K562 (cell line): ENCODE results near the gene UBA52. TPM values are rescaled to one million over a fixed set of nuclear protein-coding genes. Genes with fewer than 3 reads are reported as not detected.

ENCODE experiments used
- ATF1 ChIP-seq, 2 experiments: fragments of 450-650 bp in 1 of 2; IDR thresholded peaks; 2 replicates each; pipeline ENCODE4 v1.6.1; 2016; ENCODE audit warnings: missing compliant biosample characterization in 1 of 2, missing genetic modification characterization in 1 of 2
- FOXJ2 ChIP-seq: fragments of 200-800 bp; sonication (Bioruptor generic); IDR thresholded peaks from 2 replicates; pipeline ENCODE4 v1.6.1; 2016; ENCODE audit warnings: missing genetic modification characterization, missing compliant biosample characterization
- MYC ChIP-seq, 2 experiments: fragments of 250-450 bp in 1 of 2; sonication (Bioruptor Pico) in 1 of 2; IDR thresholded peaks; 2 replicates each; pipeline versions ENCODE4 v1.5.1 to v1.6.1; 2012 to 2021; ENCODE audit warnings: low read depth in 2 of 2, borderline replicate concordance in 1 of 2, improper control_type of control experiment in 1 of 2, low read length in 1 of 2, mild to moderate bottlenecking in 1 of 2, moderate library complexity in 1 of 2
- SMAD1 ChIP-seq: fragments of 150-350 bp; IDR thresholded peaks from 2 replicates; pipeline ENCODE4 v1.6.1; 2014; ENCODE audit warnings: low read length, low read depth; ENCODE audit not compliant: partially characterized antibody
- TAF9B ChIP-seq: fragments of 450-650 bp; IDR thresholded peaks from 2 replicates; pipeline ENCODE4 v1.6.1; 2018; ENCODE audit warnings: mild to moderate bottlenecking; ENCODE audit not compliant: partially characterized antibody
- ZFP1 ChIP-seq: fragments of 450-650 bp; formaldehyde crosslinking; IDR thresholded peaks from 2 replicates; pipeline ENCODE4 v1.4.0; 2020; ENCODE audit warnings: mild to moderate bottlenecking, mixed read lengths
- ZNF174 ChIP-seq: fragments of 250-450 bp; sonication (Bioruptor Pico); IDR thresholded peaks from 2 replicates; pipeline ENCODE4 v1.4.0; 2020; ENCODE audit warnings: mild to moderate bottlenecking
- ZNF263 ChIP-seq: sonication (generic); formaldehyde crosslinking; IDR thresholded peaks from 2 replicates; pipeline ENCODE4 v1.8.0; 2022; ENCODE audit warnings: mild to moderate bottlenecking, missing genetic modification reagents, borderline replicate concordance
- polyA plus RNA-seq, 8 experiments: library from polyadenylated mRNA; depleted of rRNA in 4 of 8; stranded (reverse) in 5 of 8; unstranded in 3 of 8; fragments of >200 nt; fragmentation: Nextera tagmentation in 2 of 8; fragmentation: Illumina TruSeq in 1 of 8; extraction: Ambion mirVana in 2 of 8; extraction: Trizol in 1 of 8; gene quantifications; 2 replicates each; pipeline versions ENCODE4 v1.2.1 to v1.2.3, GENCODE V29; 2011 to 2014; ENCODE audit warnings: inconsistent platforms in 1 of 8, missing spikeins in 1 of 8
- total RNA-seq, 7 experiments: library from RNA; depleted of rRNA in 6 of 7; stranded (reverse); fragments of >200 nt in 6 of 7; fragmentation: Illumina TruSeq in 2 of 7; extraction: Trizol in 2 of 7; gene quantifications; 2 replicates each; pipeline versions ENCODE4 v1.2.1 to v1.2.3, GENCODE V29; 2011 to 2021; ENCODE audit warnings: low replicate concordance in 1 of 7
- TF ChIP-seq, protein P1 (sequence below): fragments of 200-600 bp; sonication (generic); IDR thresholded peaks from one replicate; pipeline ENCODE4 v1.6.1; 2012; ENCODE audit warnings: mild to moderate bottlenecking, low read depth, low read length, inconsistent platforms

Gene UBA52
- total and polyA plus RNA-seq, 9 of the 15 experiments (the other 6 are each of a cell fraction or from before 2014, with no cell fraction given) = 1,110 to 2,751 (median 1,733) TPM

DNA sequence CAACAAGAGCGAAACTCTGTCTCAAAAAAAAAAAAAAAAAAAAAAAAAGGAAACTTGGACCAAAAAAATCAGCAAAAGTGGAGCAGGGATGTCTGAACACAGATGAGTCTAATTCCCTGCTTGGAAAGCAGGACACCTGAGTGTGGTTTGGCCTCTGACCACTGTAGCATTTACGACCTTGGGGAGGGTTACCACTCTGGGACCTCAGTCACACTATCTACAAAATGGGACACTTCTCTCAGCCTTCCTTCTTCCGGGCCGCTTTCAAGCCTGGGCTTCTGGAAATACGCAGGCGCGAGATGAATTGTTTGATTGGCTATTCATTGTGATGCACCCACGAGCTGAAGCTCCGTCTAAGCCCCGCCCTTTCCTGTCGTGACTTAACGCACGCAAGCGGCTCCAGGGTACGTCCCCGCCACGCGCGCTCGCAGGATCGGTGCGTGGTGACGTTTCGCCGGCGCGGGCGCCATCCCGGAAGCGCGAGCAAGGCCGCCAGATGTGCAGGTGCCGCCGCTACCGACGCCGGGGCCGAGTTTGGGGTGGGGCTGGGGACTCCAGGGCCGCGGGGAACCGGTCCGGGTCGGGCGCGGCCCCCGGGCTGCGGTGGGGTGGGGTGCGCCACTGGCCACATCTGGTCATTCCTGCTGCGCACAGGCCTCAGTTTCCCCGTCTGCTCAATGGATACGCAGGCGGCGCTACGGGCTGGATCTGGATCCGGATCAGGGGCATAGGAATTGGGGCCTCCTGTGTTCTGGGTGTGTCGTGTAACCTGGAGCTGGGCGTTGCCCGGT lies 14.1 kb upstream of the UBA52 start, which contains the start of gene KXD1 (continued):
- TF ChIP-seq, protein P1, sequence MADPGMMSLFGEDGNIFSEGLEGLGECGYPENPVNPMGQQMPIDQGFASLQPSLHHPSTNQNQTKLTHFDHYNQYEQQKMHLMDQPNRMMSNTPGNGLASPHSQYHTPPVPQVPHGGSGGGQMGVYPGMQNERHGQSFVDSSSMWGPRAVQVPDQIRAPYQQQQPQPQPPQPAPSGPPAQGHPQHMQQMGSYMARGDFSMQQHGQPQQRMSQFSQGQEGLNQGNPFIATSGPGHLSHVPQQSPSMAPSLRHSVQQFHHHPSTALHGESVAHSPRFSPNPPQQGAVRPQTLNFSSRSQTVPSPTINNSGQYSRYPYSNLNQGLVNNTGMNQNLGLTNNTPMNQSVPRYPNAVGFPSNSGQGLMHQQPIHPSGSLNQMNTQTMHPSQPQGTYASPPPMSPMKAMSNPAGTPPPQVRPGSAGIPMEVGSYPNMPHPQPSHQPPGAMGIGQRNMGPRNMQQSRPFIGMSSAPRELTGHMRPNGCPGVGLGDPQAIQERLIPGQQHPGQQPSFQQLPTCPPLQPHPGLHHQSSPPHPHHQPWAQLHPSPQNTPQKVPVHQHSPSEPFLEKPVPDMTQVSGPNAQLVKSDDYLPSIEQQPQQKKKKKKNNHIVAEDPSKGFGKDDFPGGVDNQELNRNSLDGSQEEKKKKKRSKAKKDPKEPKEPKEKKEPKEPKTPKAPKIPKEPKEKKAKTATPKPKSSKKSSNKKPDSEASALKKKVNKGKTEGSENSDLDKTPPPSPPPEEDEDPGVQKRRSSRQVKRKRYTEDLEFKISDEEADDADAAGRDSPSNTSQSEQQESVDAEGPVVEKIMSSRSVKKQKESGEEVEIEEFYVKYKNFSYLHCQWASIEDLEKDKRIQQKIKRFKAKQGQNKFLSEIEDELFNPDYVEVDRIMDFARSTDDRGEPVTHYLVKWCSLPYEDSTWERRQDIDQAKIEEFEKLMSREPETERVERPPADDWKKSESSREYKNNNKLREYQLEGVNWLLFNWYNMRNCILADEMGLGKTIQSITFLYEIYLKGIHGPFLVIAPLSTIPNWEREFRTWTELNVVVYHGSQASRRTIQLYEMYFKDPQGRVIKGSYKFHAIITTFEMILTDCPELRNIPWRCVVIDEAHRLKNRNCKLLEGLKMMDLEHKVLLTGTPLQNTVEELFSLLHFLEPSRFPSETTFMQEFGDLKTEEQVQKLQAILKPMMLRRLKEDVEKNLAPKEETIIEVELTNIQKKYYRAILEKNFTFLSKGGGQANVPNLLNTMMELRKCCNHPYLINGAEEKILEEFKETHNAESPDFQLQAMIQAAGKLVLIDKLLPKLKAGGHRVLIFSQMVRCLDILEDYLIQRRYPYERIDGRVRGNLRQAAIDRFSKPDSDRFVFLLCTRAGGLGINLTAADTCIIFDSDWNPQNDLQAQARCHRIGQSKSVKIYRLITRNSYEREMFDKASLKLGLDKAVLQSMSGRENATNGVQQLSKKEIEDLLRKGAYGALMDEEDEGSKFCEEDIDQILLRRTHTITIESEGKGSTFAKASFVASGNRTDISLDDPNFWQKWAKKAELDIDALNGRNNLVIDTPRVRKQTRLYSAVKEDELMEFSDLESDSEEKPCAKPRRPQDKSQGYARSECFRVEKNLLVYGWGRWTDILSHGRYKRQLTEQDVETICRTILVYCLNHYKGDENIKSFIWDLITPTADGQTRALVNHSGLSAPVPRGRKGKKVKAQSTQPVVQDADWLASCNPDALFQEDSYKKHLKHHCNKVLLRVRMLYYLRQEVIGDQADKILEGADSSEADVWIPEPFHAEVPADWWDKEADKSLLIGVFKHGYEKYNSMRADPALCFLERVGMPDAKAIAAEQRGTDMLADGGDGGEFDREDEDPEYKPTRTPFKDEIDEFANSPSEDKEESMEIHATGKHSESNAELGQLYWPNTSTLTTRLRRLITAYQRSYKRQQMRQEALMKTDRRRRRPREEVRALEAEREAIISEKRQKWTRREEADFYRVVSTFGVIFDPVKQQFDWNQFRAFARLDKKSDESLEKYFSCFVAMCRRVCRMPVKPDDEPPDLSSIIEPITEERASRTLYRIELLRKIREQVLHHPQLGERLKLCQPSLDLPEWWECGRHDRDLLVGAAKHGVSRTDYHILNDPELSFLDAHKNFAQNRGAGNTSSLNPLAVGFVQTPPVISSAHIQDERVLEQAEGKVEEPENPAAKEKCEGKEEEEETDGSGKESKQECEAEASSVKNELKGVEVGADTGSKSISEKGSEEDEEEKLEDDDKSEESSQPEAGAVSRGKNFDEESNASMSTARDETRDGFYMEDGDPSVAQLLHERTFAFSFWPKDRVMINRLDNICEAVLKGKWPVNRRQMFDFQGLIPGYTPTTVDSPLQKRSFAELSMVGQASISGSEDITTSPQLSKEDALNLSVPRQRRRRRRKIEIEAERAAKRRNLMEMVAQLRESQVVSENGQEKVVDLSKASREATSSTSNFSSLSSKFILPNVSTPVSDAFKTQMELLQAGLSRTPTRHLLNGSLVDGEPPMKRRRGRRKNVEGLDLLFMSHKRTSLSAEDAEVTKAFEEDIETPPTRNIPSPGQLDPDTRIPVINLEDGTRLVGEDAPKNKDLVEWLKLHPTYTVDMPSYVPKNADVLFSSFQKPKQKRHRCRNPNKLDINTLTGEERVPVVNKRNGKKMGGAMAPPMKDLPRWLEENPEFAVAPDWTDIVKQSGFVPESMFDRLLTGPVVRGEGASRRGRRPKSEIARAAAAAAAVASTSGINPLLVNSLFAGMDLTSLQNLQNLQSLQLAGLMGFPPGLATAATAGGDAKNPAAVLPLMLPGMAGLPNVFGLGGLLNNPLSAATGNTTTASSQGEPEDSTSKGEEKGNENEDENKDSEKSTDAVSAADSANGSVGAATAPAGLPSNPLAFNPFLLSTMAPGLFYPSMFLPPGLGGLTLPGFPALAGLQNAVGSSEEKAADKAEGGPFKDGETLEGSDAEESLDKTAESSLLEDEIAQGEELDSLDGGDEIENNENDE = no peak
- TF ChIP-seq MYC (IDR thresholded peaks at IDR 0.05; ENCODE audit: low read depth, low read length) = peak; percentile 93
- TF ChIP-seq MYC (CRISPR knock-in tag; IDR thresholded peaks at IDR 0.05; ENCODE audit: borderline replicate concordance, low read depth) = no peak
- TF ChIP-seq FOXJ2 (tag) = no peak
- no peak for TF ChIP-seq ZFP1 (CRISPR knock-in tag)
- TF ChIP-seq SMAD1 = no peak
- no peak for TF ChIP-seq ZNF174 (CRISPR knock-in tag)
- peak; percentile 42; the same call in 1 of the 2 replicates for TF ChIP-seq ZNF263
- peak; percentile 60 for TF ChIP-seq ATF1 (CRISPR knock-in tag; IDR thresholded peaks at IDR 0.05)
- peak; percentile 96 for TF ChIP-seq ATF1 (tag; IDR thresholded peaks at IDR 0.05)
- TF ChIP-seq TAF9B = no peak
